ENCODE results near the gene COA3.
"Not testable (repeated sequence)": the region's sequence is repeated elsewhere in the genome, so short reads cannot be mapped to it uniquely, and the experiment has no call there.

Gene COA3

DNA sequence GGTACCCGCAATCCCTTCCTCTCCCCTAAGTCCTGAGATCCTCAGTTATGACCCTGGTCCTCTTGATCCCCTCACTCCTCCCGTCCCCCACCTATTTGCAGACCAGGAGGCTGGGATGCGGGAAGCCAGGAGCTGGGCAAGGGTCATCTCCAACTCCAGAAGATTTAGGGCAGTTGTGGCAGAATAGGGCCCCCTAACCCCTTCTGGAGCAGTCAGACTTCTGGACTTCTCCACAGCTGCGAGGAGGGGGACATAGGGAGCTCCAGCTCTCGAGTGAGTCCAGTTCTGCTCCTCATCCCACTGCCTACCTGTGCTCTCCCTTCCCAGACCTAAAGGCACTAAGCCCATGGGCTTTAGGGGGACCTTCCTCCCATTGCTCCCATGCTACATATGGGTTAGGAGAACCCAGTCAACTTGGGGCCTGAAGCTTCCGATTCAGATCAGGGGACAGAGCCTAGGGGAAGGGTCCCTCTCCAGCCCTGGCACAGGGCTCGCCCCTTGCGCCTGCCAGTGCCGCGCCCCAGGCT, 16.8 kb downstream of the COA3 start:
- DNase-seq (ENCODE audit: low spot score) = no peak

DNA sequence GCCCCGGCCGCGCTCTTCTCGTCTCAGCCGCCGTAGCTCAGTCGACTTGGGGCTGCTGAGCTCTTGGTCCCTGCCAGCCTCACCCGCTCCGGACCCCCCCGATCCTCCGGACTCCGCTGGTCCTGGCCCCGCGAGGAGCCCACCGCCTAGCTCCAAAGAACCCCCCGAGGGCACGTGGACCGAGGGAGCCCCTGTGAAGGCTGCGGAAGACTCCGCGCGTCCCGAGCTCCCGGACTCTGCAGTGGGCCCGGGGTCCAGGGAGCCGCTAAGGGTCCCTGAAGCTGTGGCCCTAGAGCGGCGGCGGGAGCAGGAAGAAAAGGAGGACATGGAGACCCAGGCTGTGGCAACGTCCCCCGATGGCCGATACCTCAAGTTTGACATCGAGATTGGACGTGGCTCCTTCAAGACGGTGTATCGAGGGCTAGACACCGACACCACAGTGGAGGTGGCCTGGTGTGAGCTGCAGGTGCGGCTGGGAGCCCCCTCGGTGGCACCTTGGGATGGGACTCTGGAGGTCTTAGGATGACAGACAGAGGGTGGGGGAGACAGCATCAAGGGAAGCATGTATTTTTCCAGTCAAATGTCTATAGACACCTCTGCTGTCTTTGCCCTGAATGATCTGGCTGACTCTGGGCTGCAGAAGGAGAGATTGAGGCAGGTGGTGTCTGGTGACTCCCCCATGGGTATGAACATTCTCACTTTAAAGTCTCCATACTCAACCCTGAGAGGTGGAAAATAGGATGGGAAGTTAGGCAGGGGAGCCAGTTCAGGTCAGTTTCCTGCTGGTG, 17.5 kb downstream of the COA3 start:
- no peak for DNase-seq (ENCODE audit: low spot score)

DNA sequence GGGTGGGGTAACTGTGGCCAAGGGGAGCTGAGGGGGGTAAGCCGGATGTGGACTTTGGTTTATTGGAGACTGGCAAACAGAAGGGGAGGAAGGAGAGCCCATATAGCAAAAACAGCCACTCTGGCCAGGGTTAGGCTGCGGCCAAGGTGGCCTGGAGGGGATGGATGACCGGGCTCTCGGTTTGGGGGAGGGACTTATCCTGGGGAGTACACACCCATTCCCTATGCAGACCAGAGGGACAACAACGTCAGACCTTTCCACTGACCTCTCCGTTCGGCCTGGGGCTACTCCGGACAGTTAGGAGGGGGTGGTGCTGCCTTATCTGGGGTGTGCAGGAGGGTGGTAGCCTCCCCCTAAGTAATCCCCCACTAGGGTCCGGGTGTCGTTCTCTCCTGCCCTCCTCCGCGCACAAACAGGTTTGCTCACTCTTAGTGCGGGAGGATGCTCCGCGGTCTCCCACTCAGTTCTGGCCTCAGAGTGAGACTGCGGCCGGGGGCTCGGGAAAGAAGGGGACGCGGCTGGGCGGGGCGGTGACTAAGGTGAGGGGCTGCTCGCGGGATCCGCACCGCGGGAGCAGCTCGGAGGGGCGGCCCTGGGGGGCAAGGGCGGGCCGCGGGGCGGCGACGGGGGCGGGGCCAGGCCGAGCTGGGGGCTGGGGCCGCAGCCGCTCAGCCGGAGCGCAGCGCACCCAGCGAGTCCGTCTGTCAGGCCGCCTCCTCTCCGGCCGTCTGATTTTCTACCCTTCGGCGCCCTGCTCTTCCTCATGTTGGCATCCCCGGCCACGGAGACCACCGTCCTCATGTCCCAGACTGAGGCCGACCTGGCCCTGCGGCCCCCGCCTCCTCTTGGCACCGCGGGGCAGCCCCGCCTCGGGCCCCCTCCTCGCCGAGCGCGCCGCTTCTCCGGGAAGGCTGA, 18.3 kb downstream of the COA3 start, which contains the start of gene WNK4:
TSS of gene WNK4 (plus strand) at position 675 of the 915 bp plus-strand sequence. CDS start at position 764, 89 bp downstream.
- DNase-seq (ENCODE audit: low spot score) = no peak

DNA sequence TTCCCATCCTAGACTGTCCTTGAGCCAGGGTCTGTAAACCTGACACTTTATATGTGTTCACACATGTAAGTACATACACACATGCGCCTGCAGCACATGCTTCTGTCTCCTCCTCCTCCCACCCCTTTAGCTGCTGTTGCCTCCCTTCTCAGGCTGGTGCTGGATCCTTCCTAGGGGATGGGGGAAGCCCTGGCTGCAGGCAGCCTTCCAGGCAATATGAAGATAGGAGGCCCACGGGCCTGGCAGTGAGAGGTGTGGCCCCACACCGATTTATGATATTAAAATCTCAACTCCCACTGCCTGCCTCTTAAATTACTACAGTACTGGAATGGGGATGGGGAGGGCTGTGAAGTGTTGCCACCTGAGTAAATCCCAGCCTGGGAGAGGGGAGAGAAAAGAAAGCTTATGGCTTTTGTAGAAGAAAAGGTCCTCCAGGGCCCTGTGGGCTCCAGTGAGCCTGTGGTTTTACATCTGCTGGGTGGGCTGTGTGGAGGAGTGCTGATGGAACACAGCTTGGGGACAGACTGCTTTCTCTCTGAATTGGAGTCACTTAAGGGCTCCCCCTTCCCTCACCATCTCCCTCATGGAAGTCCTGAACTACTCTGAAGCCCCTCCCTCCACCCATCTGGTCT, 19.1 kb downstream of the COA3 start:
- no peak for DNase-seq (ENCODE audit: low spot score)

DNA sequence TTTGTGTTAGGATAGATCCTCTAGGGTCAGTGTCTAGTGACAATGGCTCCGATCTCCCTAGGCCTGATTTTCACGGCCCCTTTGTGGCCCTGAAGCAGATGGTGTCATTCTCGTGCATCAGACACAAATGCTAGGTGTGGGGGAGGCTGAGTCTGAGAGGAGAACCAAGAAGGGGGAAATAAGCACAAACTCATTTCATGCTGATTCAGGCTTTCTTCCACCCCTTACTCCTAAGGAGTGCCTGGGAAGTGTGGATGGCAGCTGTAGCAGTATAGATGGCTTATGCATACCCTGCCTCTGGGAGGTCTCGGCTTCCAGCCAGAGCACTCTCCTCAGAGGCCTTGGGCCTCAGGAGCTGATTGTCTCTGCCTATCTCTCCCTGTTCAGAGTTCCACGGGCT, 19.9 kb downstream of the COA3 start:
- DNase-seq (ENCODE audit: low spot score) = no peak

DNA sequence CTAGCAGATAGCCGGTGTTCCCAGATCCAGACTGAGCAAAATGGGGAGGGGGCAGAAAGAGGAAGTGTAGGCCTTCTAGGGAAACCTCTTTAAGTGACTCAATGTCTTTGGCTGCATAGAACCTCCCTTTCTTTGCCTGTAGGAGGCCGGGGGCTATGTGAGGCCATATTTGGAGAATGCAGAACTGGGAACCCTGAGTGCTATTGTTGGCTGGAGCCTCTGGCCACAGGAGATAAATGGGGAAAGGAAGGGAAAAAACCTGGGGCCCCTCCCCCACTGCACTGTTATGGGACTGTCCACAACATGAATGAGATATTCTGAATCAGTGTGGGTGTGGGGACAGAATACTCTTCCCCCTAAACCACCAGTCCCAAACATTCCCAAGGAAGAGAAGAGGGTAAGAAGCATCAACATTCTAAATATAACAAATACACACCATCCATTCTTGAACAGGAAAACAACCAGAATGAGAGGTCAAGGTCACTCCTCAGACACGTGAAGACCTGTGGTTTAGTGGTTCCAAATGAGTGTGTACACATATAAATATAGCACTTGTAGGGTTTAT, 22.9 kb downstream of the COA3 start:
- no peak for DNase-seq (ENCODE audit: low spot score)

DNA sequence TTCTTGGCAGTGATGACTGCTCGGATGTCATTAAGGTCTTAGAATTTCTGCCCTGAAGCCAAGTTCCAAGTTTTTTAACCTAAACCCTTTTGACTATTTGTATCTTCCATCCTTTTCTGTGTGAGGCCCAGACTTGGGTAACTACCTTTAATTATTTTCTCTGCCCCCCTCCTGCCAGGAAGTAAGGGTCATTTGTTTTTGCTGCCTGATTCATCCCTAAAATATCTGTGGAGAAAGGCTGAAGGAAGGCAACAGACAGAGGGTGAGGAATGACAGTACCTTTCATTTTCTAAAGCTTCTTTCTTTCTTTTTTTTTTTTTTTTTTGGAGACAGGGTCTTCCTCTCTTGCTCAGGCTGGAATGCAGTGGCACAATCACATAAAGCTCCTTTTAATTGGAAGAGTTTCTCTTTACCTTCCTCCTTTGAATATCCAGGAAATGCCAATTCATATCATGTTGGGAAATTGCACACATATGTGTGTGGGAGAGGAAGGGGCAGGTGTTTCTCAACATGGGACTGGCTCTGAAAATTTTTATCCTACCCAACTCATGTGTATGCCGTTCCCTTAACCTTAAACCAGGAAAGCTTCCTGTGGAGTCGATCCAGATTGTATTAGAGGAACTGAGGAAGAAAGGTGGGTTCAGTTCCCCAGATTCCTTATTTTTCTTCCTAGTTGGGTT, 24.3 kb downstream of the COA3 start:
- no peak for DNase-seq (ENCODE audit: low spot score)

DNA sequence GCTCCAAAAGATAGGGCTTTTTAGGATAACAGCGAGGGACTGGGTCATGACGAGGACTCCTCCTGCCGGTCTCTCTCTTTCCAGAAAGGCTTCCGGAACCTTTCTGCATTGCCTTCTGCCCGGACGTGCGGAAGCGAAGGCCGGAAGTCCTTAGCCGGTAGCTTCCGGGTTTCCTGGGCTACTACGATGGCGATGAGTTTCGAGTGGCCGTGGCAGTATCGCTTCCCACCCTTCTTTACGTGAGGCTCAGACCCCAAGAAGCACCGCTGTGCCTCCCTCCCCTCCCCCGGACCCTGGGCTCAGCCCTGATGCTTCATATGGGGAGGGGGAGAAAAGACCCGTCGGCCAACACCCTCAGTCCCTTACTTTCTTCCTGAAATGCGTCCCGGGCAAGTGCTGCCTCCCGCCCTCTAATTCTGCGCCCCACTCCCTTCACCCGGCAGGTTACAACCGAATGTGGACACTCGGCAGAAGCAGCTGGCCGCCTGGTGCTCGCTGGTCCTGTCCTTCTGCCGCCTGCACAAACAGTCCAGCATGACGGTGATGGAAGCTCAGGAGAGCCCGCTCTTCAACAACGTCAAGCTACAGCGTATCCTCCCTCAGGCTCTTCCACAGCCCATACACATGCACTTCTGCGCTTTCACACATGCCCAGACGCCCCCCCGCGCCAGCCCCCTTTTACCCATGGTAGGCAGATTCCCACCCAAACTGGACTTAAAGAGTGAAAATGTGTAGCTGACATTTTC, 25.0 kb downstream of the COA3 start, which contains the start of gene VPS25:
TSS of gene VPS25 (plus strand) at position 160 of the 746 bp plus-strand sequence. CDS start at position 187, 27 bp downstream.
- peak; percentile 83 for DNase-seq (ENCODE audit: low spot score)

DNA sequence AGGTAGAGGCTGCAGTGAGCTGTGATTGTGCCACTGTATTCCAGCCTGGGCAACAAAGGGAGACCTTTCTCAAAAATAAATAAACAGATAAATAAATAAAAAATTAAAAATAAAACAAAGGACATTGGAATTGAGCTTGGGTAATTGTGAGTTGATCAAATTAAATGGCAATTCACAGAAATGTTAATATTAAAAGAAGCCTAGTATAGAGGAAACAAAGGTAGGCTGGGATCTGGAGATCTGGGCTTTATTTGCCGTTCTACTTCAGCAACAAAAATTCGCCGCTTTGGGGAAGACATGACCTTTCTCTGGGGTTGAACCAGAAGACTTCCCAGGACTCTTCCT, 25.6 kb downstream of the COA3 start:
- DNase-seq (ENCODE audit: low spot score) = no peak

DNA sequence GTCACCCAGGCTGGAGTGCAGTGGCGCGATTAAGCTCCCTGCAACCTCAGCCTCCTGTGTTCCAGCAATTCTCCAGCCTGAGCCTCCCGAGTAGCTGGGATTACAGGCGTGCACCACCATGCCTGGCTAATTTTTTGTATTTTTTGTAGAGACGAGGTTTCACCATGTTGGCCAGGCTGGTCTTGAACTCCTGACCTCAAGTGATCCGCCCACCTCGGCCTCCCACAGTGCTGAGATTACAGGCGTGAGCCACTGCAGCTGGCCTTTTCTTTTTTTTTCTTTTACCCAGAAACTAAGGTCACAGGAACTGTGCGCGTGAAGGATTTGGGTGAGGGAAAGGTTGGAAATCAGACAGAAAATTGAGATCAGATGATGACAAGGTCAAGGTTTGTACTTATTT, 28.5 kb downstream of the COA3 start:
- DNase-seq (ENCODE audit: low spot score) = not testable (repeated sequence)

DNA sequence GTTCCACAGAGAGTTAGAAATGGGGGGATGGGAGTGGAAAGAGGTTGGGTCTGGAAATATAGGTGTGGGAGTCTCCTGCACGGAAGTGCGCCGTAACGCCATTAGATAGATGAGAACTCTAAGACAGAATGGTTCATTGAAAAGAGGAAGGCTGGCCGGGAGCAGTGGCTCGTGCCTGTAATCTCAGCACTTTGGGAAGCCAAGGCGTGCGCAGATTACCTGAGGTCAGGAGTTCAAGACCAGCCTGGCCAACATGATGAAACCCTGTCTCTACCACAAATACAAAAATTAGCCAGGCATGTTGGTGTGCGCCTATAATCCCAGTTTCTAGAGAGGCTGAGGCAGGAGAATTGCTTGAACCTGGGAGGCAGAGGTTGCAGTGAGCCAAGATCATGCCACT, 30.5 kb downstream of the COA3 start:
- not testable (repeated sequence) for DNase-seq (ENCODE audit: low spot score)

DNA sequence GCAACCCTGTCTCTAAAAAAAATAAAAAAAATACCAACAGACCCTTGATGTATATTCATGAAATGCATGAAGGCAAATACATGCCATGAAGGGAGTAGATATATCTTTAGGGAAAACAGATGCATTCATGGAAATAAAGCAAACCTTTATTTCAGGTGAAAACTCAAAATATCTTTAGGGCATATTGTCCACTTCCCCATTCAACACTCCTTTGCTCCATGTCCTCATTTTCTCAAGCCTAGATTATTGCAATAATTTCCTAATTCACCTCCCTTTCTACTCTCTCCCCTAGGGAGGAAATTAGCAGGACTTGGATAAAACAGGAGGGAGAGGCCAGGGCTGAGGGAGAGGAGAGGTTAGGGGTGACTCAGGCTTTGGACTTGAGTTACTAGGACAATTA, 31.0 kb downstream of the COA3 start:
- DNase-seq (ENCODE audit: low spot score) = no peak

DNA sequence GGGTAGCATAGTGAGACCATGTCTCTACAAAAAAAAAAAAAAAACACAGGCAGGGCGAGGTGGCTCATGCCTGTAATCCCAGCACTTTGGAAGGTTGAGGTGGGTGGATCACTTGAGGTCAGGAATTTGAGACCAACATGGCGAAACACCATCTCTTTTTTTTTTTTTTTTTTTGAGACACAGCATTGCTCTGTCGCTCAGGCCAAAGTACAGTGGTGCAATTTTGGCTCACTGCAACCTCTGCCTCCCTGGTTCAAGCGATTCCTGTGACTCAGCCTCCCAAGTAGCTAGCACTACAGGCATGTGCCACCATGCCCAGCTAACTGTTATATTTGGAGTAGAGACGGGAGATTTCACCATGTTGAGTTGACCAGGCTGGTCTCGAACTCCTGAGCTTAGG, 32.4 kb downstream of the COA3 start:
- DNase-seq (ENCODE audit: low spot score) = no peak

DNA sequence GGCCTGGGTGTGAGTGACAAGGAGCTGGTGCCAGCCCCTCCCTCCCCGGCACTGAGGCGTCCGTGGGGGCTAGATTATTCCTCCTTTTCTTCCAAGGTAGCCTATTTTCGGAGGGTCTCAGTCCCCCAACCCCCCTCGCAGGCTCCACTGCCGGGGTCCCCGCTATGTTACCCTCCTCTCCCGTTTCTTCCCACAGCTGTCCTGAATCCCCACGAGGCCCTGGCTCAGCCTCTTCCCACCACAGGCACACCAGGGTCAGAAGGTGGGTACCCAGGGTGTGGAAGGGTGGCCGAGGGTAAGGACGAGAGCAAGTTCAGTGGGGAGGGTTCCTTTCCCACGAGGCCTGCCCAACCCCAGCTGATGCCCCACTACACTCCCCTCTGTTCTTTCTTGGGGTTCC, 36.9 kb downstream of the COA3 start:
- DNase-seq (ENCODE audit: low spot score) = no peak

DNA sequence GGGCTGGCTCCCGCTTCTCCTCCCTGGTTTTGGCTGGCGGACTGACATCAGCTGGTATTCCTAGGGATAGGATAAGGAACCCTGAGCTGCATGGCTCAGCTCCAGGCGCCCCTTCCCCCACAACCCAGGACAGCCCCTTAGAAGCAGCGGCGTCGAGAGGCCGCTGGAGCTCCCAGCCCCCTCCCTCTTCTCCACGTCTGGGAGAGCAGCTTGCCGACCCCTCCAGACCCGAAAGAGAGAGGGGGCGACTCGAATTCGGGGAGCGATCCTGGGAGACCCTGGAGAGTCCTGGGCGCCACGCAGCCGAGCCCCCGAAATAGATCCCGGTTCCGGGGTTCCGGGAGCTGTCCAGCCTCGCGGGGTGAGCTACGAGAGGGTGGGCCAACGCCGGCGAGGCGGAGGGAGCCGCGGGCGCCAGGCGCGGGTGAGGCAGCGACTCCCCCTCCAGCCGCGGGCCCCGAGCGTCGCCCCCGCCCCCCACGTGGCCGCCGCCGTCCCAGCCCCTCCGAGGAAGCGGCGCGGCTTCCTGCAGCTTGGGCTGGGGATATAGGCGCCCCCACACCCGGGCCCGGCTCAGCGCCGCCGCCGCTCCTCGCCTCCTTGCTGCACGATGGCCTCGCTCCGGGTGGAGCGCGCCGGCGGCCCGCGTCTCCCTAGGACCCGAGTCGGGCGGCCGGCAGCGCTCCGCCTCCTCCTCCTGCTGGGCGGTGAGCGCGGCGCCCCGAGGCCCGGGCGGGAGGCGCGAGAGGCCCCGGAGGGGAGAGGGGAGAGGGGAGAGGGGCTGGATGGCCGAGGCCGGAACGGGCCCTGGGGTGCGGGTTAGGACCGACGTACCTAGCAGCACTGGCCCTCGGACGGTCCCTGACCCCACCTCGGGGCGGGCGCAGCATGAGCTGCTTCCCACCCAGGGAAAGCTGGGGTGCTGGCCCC, 37.6 kb downstream of the COA3 start, which contains the start of gene RAMP2:
TSS of gene RAMP2 (plus strand) at position 576 of the 930 bp plus-strand sequence. CDS start at position 611, 35 bp downstream.
- no peak for DNase-seq (ENCODE audit: low spot score)

DNA sequence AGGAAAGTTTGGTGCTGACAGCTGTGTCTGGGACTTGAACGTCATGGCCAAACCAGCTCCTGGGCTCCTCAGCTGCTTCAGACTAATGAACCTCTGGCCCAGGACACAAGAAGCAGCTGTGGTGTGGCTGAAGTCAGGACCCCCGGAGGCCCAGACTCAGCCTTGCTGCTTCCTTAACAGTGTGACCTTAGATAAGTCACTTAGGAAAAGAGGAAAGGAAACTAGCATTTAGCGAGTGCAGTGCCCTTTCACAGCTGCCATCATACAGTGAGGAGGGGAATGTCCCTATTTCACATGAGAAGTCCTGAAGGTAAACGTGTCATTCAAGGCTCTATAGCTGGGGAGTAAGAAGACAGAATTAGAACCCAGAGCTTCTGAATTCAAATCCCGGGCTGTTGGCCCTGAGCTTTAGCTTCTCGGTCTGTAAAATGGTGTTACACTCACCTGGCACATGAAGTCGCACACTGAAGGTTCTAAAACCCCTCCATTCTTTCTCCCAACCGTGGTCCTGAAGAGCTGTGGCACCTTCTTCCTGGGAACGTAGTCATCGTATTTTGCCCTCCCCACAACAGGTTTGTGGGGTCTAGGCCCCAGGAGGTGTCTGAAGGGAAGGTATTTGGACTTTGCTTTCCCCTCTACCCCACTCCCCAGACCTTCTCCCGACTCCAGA, 38.4 kb downstream of the COA3 start:
- DNase-seq (ENCODE audit: low spot score) = no peak

DNA sequence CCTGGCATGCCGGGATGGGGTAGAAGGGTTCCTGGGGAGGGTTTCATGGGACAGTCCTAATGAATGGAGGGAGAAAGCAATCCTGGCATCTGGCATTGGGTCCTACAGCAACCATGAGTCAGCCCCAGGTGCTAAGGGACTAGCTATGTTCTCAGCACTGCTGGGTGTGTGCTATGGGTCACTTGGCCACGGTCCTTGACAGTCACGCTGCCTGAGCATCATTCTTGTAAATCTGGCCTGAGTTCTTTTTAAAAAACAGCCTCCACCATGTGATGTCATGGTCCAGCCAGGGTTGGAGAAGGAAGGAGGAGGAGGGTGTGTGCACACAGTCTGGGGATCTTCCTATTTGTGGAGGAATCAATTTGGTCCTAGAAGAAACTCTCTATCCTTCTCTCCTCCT, 43.7 kb downstream of the COA3 start:
- no peak for DNase-seq (ENCODE audit: low spot score)

DNA sequence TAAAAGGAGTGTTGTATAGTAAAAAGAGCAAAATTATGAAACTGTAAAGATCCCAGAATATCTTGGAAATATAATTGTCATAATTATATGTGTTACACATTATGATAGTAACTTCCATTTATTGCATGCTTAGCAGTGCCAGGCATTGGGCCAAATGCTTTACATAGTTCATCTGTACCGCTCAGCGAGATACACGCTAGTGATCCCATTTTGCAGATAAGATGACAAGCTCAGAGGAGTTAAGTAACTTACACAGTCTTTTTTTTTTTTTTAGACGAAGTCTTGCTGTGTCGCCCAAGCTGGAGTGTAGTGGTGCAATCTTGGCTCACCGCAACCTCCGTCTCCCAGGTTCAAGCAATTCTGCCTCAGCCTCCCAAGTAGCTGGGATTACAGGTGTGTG, 46.9 kb downstream of the COA3 start:
- no peak for DNase-seq (ENCODE audit: low spot score)

All from left forelimb (tissue), 1 donor.